H9 (cell line): ENCODE measurements around the gene MSH3. TPM values are rescaled to one million over a fixed set of nuclear protein-coding genes. Genes with fewer than 3 reads are reported as not detected.
"Not testable (repeated sequence)": the region's sequence is repeated elsewhere in the genome, so short reads cannot be mapped to it uniquely, and the experiment has no call there.

Experiments used
- DNase-seq: peaks from one replicate; pipeline ENCODE4 v3.0.0-alpha.2; 2017
- H2AFZ ChIP-seq: one replicate; pipeline ENCODE4 v1.6.1; 2013; ENCODE audit warnings: mild to moderate bottlenecking, low read length, control low read depth, moderate library complexity
- H2AK5ac ChIP-seq: 2 replicates; pipeline ENCODE4 v1.6.1; 2013; ENCODE audit warnings: low read length, control low read depth, mixed read lengths; ENCODE audit not compliant: insufficient read length
- H2BK120ac ChIP-seq: one replicate; pipeline ENCODE4 v1.6.1; 2013; ENCODE audit warnings: low read depth, mild to moderate bottlenecking, low read length, control low read depth, inconsistent platforms; ENCODE audit not compliant: poor library complexity, severe bottlenecking
- H2BK12ac ChIP-seq: 2 replicates; pipeline ENCODE4 v1.6.1; 2013; ENCODE audit warnings: low read length, control low read depth, mixed read lengths, low read depth; ENCODE audit not compliant: insufficient read length
- H2BK15ac ChIP-seq: 2 replicates; pipeline ENCODE4 v1.6.1; 2013; ENCODE audit warnings: low read depth, low read length, control low read depth
- H2BK20ac ChIP-seq: one replicate; pipeline ENCODE4 v1.6.1; 2013; ENCODE audit warnings: low read depth, mild to moderate bottlenecking, low read length, control low read depth, inconsistent platforms; ENCODE audit not compliant: poor library complexity, severe bottlenecking
- H2BK5ac ChIP-seq: 2 replicates; pipeline ENCODE4 v1.6.1; 2013; ENCODE audit warnings: low read length, control low read depth, mixed read lengths; ENCODE audit not compliant: insufficient read length
- H3K14ac ChIP-seq: 2 replicates; pipeline ENCODE4 v1.6.1; 2013; ENCODE audit warnings: low read length, control low read depth; ENCODE audit not compliant: insufficient read depth
- H3K18ac ChIP-seq: 2 replicates; pipeline ENCODE4 v1.6.1; 2013; ENCODE audit warnings: low read depth, mild to moderate bottlenecking, mixed read lengths, low read length, control low read depth; ENCODE audit not compliant: insufficient read length
- H3K23ac ChIP-seq: 2 replicates; pipeline ENCODE4 v1.6.1; 2013; ENCODE audit warnings: low read length, control low read depth, mixed read lengths, low read depth; ENCODE audit not compliant: insufficient read length
- H3K23me2 ChIP-seq: 2 replicates; pipeline ENCODE4 v1.6.1; 2013; ENCODE audit warnings: low read depth, mild to moderate bottlenecking, mixed read lengths, low read length, control low read depth; ENCODE audit not compliant: insufficient read length, poor library complexity, severe bottlenecking
- H3K27ac ChIP-seq: 2 replicates; pipeline ENCODE4 v1.5.1; 2013; ENCODE audit warnings: low read length, control low read depth, mixed read lengths, low read depth; ENCODE audit not compliant: insufficient read length
- H3K27me3 ChIP-seq: 2 replicates; pipeline ENCODE4 v1.6.1; 2013; ENCODE audit warnings: low read length, control low read depth, inconsistent platforms; ENCODE audit not compliant: insufficient read depth
- H3K4ac ChIP-seq: 2 replicates; pipeline ENCODE4 v1.6.1; 2013; ENCODE audit warnings: low read depth, mild to moderate bottlenecking, control low read depth, inconsistent platforms, low read length, moderate library complexity
- H3K4me1 ChIP-seq: 2 replicates; pipeline ENCODE4 v1.6.1; 2013; ENCODE audit warnings: low read length, control low read depth, inconsistent platforms; ENCODE audit not compliant: insufficient read depth
- H3K4me2 ChIP-seq: 2 replicates; pipeline ENCODE4 v1.6.1; 2013; ENCODE audit warnings: low read length, control low read depth, mixed read lengths; ENCODE audit not compliant: insufficient read length, insufficient read depth
- H3K56ac ChIP-seq: 2 replicates; pipeline ENCODE4 v1.6.1; 2013; ENCODE audit warnings: low read depth, mild to moderate bottlenecking, mixed read lengths, low read length, control low read depth; ENCODE audit not compliant: insufficient read length
- H3K79me1 ChIP-seq: 2 replicates; pipeline ENCODE4 v1.6.1; 2013; ENCODE audit warnings: low read depth, mild to moderate bottlenecking, moderate library complexity, low read length, control low read depth, inconsistent platforms; ENCODE audit not compliant: insufficient read depth, poor library complexity, severe bottlenecking
- H3K79me2 ChIP-seq: 2 replicates; pipeline ENCODE4 v1.6.1; 2013; ENCODE audit warnings: low read length, control low read depth, inconsistent platforms; ENCODE audit not compliant: insufficient read depth
- H3K9ac ChIP-seq: 2 replicates; pipeline ENCODE4 v1.6.1; 2013; ENCODE audit warnings: low read length, control low read depth, mixed read lengths; ENCODE audit not compliant: insufficient read length; ENCODE audit errors: extremely low read depth
- H3K9me3 ChIP-seq: one replicate; pipeline ENCODE4 v1.6.1; 2013; ENCODE audit warnings: low read depth, low read length, inconsistent platforms; ENCODE audit not compliant: control insufficient read depth
- H3T11ph ChIP-seq: one replicate; pipeline ENCODE4 v1.6.1; 2013; ENCODE audit warnings: mild to moderate bottlenecking, low read length, control low read depth, inconsistent platforms
- H4K20me1 ChIP-seq: one replicate; pipeline ENCODE4 v1.6.1; 2013; ENCODE audit not compliant: control insufficient read depth, insufficient read length, insufficient read depth
- H4K5ac ChIP-seq: 2 replicates; pipeline ENCODE4 v1.6.1; 2013; ENCODE audit warnings: low read depth, mild to moderate bottlenecking, mixed read lengths, low read length, control low read depth; ENCODE audit not compliant: insufficient read length
- H4K8ac ChIP-seq: replicated peaks from 2 replicates; pipeline ENCODE4 v1.6.1; 2013; ENCODE audit warnings: low read length, control low read depth, mixed read lengths, low read depth; ENCODE audit not compliant: insufficient read length
- H4K91ac ChIP-seq: 2 replicates; pipeline ENCODE4 v1.6.1; 2013; ENCODE audit warnings: low read depth, mild to moderate bottlenecking, moderate library complexity, mixed read lengths, low read length, control low read depth; ENCODE audit not compliant: insufficient read length
- H3K27ac Mint-ChIP-seq, 3 experiments: 2 replicates in 2 of 3; 3 replicates in 1 of 3; pipeline ENCODE4 v1.8.0; 2020 to 2021; ENCODE audit warnings: mixed read lengths in 3 of 3, mild to moderate bottlenecking in 1 of 3, moderate library complexity in 1 of 3
- H3K27me3 Mint-ChIP-seq: 2 replicates; pipeline ENCODE4 v1.8.0; 2021; ENCODE audit warnings: low read depth, mild to moderate bottlenecking, moderate library complexity, mixed read lengths
- H3K36me3 Mint-ChIP-seq, 3 experiments: 2 replicates in 2 of 3; 3 replicates in 1 of 3; pipeline ENCODE4 v1.8.0; 2020 to 2021; ENCODE audit warnings: low read depth in 3 of 3, mixed read lengths in 3 of 3; ENCODE audit not compliant: insufficient read depth in 1 of 3
- H3K4me1 Mint-ChIP-seq, 2 experiments: 2 replicates each; pipeline ENCODE4 v1.8.0; 2020; ENCODE audit warnings: mixed read lengths in 2 of 2
- H3K4me3 Mint-ChIP-seq, 2 experiments: 2 replicates in 1 of 2; 3 replicates in 1 of 2; pipeline ENCODE4 v1.8.0; 2020 to 2021; ENCODE audit warnings: mild to moderate bottlenecking in 2 of 2, mixed read lengths in 2 of 2, moderate library complexity in 1 of 2
- H3K9me3 Mint-ChIP-seq, 2 experiments: 2 replicates in 1 of 2; 3 replicates in 1 of 2; pipeline ENCODE4 v1.8.0; 2020; ENCODE audit warnings: mild to moderate bottlenecking in 2 of 2, mixed read lengths in 2 of 2, moderate library complexity in 1 of 2
- CTCF ChIP-seq: fragments of 200-600 bp; sonication (generic); conservative IDR thresholded peaks from 3 replicates; pipeline ENCODE4 v1.8.0; 2021; ENCODE audit warnings: antibody characterized with exemption, mild to moderate bottlenecking
- WGBS: extraction: QIAGEN DNeasy Blood & Tissue Kit; methylation state at CpG from one replicate; pipeline ENCODE4 v1.1.7; 2013; ENCODE audit warnings: missing lambda C conversion rate, low lambda C conversion rate, mixed read lengths; ENCODE audit not compliant: insufficient read length; ENCODE audit errors: extremely low coverage; 5-methylcytosine and 5-hydroxymethylcytosine counted together
- total RNA-seq: library from RNA; stranded (reverse); gene quantifications from 2 replicates; pipeline ENCODE4 v1.2.1, GENCODE V29; 2021

Gene MSH3
- total RNA-seq, 1 experiment from 2014 or later, result 17.3 TPM

- H3K4ac ChIP-seq, result no peak overlapping the region
- DNase-seq, result no peak
- H4K20me1 ChIP-seq, result peaks cover 2% of the 10 kb centered on the region
- no peaks in the 10 kb centered on the region for H3K23me2 ChIP-seq
- H3K79me1 ChIP-seq, result no peaks in the 10 kb centered on the region
- no peak overlapping the region for H4K91ac ChIP-seq
- no peaks in the 10 kb centered on the region for H3K27me3 ChIP-seq
- Mint-ChIP-seq H3K9me3 (no peaks in the 10 kb centered on the region), H3K27me3 (no peaks in the 10 kb centered on the region), H3K27ac (no peak overlapping the region; a peak in 2 of 7 replicates), H3K4me1 (0 out of 4 replicates have a peak, but pooled peaks cover 0 to 4% of the 10 kb centered on the region in 2 experiments), H3K36me3 (peaks cover 3 to 19% (median 15%) of the 10 kb centered on the region in 3 experiments; a peak in 6 of 7 replicates), H3K4me3 (no peak overlapping the region)
- no peak overlapping the region for H2BK12ac ChIP-seq
- no peaks in the 10 kb centered on the region for H3K79me2 ChIP-seq
- no peak overlapping the region for H4K5ac ChIP-seq
- H3K9ac ChIP-seq, result no peak overlapping the region
- no peaks in the 10 kb centered on the region for H3K4me1 ChIP-seq
- WGBS, result no CpG with 5 or more reads among the region's 2 CpGs
- H2BK15ac ChIP-seq, result no peak overlapping the region
- no peak overlapping the region for H3K23ac ChIP-seq
- H3K27ac ChIP-seq, result no peak overlapping the region
- H3K14ac ChIP-seq, result no peak overlapping the region
- no peak overlapping the region for H3K4me2 ChIP-seq
- no peak overlapping the region for H3T11ph ChIP-seq
- H2BK20ac ChIP-seq, result no peak overlapping the region
- no peak overlapping the region for H3K56ac ChIP-seq
- H2BK5ac ChIP-seq, result no peak overlapping the region
- no peak overlapping the region for H2BK120ac ChIP-seq
- no peak overlapping the region for H4K8ac ChIP-seq
- no peak for TF ChIP-seq CTCF
- H2AFZ ChIP-seq, result no peak overlapping the region
- H3K18ac ChIP-seq, result no peak overlapping the region
- no peak overlapping the region for H2AK5ac ChIP-seq
- H3K9me3 ChIP-seq, result no peaks in the 10 kb centered on the region
These were observed 85.4 kb downstream of the MSH3 start for GRCh38 chr5:80739898-80740297.

- H2BK5ac ChIP-seq, H4K91ac ChIP-seq, H3K4me1 Mint-ChIP-seq, H3K9me3 Mint-ChIP-seq, H3K18ac ChIP-seq, H3K79me1 ChIP-seq, H3K56ac ChIP-seq, H3K27ac ChIP-seq, H2AFZ ChIP-seq, H4K8ac ChIP-seq, H3K4me1 ChIP-seq, H2BK12ac ChIP-seq, H3K4ac ChIP-seq, H4K20me1 ChIP-seq, H3K79me2 ChIP-seq, H2BK15ac ChIP-seq, H3K14ac ChIP-seq, H3K27me3 Mint-ChIP-seq, H2BK20ac ChIP-seq, H2AK5ac ChIP-seq, H3K27ac Mint-ChIP-seq, H3T11ph ChIP-seq, H3K4me3 Mint-ChIP-seq, H3K9me3 ChIP-seq, H2BK120ac ChIP-seq, H3K23ac ChIP-seq, H3K23me2 ChIP-seq, H4K5ac ChIP-seq, H3K9ac ChIP-seq, H3K27me3 ChIP-seq, DNase-seq, H3K4me2 ChIP-seq: not testable (repeated sequence)
- peaks cover 7 to 23% (median 19%) of the 10 kb centered on the region in 3 experiments; a peak in 6 of 7 replicates for H3K36me3 Mint-ChIP-seq
- no CpG with 5 or more reads among the region's 12 CpGs for WGBS
These were observed 86.0 kb downstream of the MSH3 start for GRCh38 chr5:80740488-80740887.
